GM21423 (cell line): Measurements from ENCODE around the gene SCMH1.

Source experiments
- ATAC-seq: cut with Tn5 transposase; IDR thresholded peaks from one replicate; pipeline ENCODE4 v1.9.1; 2021; ENCODE audit warnings: mild to moderate bottlenecking, moderate library complexity; ENCODE audit not compliant: unreplicated experiment

Gene SCMH1

DNA sequence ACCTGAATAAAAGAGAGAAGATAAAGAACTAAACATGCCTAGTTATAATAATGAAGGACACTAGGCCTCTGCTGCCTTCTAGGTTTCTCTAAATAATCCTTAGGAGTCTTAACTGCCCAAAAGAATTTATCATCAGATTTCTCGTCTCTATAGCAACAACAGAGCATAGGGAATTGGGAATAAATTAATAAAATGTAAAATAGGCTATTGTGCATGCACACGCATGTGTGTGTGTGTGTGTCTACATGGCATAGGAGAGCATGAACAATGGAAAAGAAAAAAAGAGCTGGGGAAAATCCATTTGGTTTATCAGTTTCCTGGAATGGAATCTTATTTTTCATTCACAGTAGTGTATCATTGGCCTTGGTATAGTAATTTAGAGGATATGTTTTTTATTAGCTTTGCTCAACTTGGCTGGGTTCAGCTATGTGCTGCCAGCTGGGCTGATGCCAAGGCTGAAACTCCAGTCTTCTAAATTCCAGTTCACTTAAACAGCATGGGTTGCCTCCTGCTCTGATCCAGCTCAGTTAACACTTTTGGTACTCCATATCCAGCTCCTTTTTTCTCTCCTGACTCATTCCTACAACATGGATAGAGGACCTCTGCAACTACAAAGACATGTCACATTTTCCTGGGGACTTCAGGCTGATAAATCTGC lies 140.0 kb downstream of the SCMH1 start:
- ATAC-seq = no peak

GRCh38 chr1:41101076-41101475 lies 141.0 kb downstream of the SCMH1 start:
- ATAC-seq = no peak

- ATAC-seq = no peak
Observed at GRCh38 chr1:41100170-41100569, 141.9 kb downstream of the SCMH1 start.

DNA sequence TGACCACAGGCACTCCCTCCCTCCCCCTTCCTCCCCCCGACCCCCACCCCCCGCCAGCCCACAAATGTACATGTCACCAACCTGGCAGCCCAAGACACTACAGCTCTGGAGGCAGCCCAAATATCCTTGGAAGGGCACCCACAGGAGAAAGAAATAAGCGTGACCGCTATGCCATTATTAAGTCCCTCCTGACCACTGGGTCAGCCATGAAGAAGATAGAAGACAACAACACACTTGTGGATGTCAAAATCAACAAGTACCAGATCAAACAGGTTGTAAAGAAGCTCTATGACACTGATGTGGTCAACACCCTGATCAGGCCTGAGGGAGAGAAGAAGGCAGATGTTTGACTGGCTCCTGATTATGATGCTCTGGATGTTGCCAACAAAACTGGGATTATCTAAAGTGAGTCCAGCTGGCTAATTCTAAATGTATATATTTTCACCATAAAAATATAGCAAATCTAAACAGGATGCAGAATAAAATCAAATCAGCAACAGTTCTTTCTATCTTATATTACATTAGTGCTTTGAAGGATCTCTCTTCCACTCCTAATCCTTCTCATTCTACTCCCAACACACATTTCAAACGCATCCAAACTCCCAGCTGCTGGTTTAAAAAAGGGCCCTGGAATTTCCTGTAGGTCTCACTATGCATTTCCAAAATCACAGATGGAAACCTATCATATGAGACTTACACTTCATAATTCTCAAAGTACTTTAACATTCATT lies 143.2 kb downstream of the SCMH1 start:
- no peak for ATAC-seq

DNA sequence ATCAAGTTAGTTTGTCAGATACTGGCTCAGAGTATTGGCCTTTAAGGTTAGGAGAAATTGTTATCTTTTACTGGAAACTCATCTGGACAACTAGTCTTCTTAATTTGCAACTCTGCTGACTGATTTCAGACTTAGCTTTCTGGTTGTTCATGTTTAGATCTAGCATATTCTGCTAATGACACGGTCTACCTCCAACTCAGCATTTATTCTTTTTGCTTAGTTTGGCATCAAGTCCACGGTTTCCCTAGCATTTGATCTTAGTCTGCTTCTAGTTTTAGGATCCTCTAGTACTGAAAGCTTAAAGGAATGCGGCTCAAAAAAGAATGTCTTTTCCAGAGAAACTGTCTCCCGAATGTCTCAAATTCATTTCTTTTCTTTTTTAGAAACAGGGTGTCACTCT lies 145.0 kb downstream of the SCMH1 start:
- ATAC-seq = no peak

- no peak for ATAC-seq
Observed at GRCh38 chr1:41093826-41094225, 148.3 kb downstream of the SCMH1 start.

DNA sequence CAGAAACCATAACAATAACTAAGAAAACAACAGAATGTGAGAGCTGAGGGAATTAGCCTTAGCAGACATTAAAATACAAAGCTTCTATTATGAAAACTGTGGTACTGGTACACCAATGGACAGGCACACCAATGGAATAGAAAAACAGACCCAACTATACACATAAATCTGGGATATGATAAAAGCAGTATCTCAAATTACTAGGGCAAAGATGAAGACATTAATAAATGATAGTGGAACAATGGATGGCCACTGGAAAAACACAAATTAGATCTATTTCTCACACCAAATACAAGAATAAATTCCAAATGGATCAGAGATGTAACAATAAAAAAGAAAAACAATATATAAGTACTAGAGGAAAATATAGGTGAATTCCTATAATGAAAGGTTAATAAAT lies 155.2 kb downstream of the SCMH1 start:
- no peak for ATAC-seq

DNA sequence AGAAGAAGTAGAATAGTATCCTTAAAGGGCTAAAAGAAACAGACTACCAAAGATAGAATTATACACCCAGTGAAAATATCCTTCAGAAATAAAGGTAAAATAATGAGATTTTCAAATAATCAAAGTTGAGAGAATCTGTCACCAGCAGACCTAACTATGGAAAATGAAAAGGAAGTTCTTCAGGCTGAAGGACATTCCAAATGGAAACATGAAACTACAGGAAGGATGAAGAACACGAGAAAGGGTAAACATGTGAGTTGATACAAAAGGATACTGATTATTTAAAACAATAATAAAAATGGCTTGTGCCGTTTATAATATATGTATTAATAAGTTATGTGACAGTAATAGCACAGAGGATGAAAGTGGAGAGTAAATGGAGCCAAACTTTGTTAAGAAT lies 163.5 kb downstream of the SCMH1 start:
- ATAC-seq = no peak

GRCh38 chr1:41078193-41078592 lies 163.9 kb downstream of the SCMH1 start:
- no peak for ATAC-seq

GRCh38 chr1:41073971-41074370 lies 168.1 kb downstream of the SCMH1 start:
- no peak for ATAC-seq

GRCh38 chr1:41072051-41072450 lies 170.1 kb downstream of the SCMH1 start:
- no peak for ATAC-seq

DNA sequence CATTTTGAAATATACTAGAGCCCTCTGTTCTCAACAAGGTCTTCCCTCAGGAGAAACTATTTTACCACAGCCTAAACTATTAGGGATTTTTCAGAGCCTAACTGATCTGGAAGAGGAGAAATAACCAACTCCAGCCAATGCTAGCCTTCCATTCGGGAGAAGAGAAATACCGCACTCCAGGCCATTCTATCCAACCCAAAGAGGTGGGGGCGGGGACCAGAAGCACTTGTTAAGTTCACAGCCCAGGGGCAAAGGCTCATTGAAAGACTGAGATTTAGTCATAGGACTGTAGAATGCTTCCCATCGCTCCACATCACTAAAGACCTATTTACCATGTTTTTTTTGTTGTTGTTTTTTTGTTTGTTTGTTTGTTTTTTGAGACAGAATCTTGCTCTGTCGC lies 185.2 kb downstream of the SCMH1 start:
- no peak for ATAC-seq

DNA sequence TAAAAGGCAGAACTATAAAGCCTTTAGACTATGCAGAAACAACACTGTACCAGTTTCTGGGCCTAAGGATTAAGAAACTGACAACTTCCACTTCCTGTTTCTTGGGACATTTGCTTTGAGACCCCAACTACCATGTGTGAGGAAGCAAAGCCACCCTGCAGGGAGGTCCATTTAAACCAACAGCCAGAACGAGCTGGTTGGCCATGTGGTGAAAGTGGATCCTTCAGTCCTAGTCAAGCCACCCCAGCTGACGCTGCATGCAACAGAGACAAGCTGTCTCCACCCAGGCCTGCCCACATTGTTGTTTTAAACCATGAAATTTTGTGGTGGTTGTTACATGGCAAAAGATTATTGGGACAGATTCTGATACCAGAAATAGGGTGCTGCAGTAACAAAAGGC lies 188.8 kb downstream of the SCMH1 start:
- ATAC-seq = no peak

DNA sequence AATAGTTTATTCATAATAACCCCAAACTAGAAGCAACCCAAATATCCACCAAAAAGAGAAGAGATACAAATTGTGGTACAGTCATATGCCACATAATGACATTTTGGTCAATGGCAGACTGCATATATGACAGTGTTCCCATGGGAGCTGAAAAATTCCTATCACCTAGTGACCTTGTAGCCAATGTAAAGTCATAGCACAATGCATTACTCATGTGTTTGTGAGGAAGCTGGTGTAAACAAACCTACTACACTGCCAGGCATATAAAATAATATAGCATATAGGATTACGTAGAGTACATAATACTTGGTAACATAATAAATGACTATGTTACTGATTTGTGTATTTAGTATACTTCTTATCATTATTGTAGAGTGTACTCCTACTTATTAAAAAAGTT lies 191.1 kb downstream of the SCMH1 start:
- no peak for ATAC-seq

GRCh38 chr1:41048540-41048939 lies 193.6 kb downstream of the SCMH1 start:
- ATAC-seq = no peak

- no peak for ATAC-seq
Observed at GRCh38 chr1:41046347-41046775, 195.7 kb downstream of the SCMH1 start.

GRCh38 chr1:41045740-41046139 lies 196.4 kb downstream of the SCMH1 start:
- ATAC-seq = no peak

- no peak for ATAC-seq
Observed at GRCh38 chr1:41044187-41044586, 197.9 kb downstream of the SCMH1 start.

DNA sequence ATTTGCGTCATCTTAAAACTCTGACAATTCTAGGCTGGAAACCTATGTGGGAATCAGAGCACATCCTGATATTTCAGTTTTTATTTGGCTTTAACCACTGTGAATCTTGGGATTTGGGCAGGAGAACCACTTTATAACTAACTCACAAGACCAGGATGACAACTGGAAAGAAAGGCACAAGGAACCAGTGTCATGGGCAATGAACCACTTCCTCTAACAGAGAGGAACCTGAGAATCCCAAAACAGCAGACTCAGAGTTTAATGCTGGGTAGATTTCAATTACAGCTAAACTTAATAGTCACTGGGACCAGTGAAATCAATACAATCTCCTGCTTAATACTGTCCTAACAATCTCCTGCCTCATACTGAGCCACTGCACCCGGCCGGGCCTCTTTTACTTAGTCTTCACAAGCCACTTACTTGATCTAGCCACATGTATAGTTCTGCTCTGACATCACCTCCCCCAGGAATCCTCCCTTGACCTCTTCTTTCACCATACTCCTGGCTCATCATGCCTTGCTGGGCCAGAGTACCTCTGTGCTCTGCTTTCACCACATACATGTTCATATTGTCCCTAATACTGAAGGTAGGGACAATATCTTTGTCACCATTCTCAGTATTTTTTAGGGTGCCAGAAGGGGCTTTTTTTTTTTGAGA lies 200.4 kb downstream of the SCMH1 start:
- no peak for ATAC-seq

DNA sequence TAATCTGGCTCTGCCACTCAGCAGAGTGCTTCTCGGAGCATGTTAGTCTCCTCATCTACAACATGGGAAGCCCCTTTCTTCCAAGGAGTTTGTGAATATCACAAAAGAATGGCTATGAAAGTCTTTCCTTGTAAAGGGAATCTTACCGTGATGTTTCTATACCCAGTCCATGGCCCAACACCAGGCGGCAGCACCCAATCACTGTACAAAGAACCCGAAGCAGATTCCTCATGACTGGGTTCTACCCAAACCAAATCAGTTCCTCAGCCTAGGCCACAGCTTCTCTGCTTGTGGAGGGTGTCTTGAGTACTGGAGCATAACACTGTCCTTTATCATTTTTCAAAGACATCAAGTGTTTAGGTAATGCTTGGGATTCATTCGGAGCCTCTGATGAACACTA lies 204.0 kb downstream of the SCMH1 start:
- ATAC-seq = no peak

- no peak for ATAC-seq
Observed at GRCh38 chr1:41037116-41037903, 204.8 kb downstream of the SCMH1 start.
